Middle frontal gyrus (tissue), 1 donor: Measurements from ENCODE around the gene OVCA2.

Source experiments
- DNase-seq: peaks from one replicate; pipeline ENCODE4 v3.0.0-alpha.2; 2015; ENCODE audit warnings: low spot score; ENCODE audit errors: extremely low spot score

OVCA2 gene

GRCh38 chr17:2041561-2042389, at the start of gene OVCA2:
OVCA2 (plus strand) TSS chr17:2042022; CDS start chr17:2042048, 26 bp downstream.
- peak; percentile 90 for DNase-seq

- DNase-seq: peak; percentile 42
Measured at GRCh38 chr17:1992541-1992940, 49.3 kb upstream of the OVCA2 start.

- DNase-seq: no peak
Measured at GRCh38 chr17:1994707-1995106, 47.1 kb upstream of the OVCA2 start.

GRCh38 chr17:1995321-1995892, 46.4 kb upstream of the OVCA2 start:
- no peak for DNase-seq

- DNase-seq: no peak
Measured at GRCh38 chr17:1995907-1996799, 45.7 kb upstream of the OVCA2 start.

- DNase-seq: no peak
Measured at GRCh38 chr17:1996800-1997288, 45.0 kb upstream of the OVCA2 start.

- DNase-seq: no peak
Measured at GRCh38 chr17:1997289-1997926, 44.4 kb upstream of the OVCA2 start.

- no peak for DNase-seq
Measured at GRCh38 chr17:1997927-1998742, 43.7 kb upstream of the OVCA2 start.

- DNase-seq: no peak
Measured at GRCh38 chr17:1999557-2000251, 42.1 kb upstream of the OVCA2 start.

GRCh38 chr17:2002767-2003329, 39.0 kb upstream of the OVCA2 start:
- DNase-seq: no peak

- DNase-seq: no peak
Measured at GRCh38 chr17:2003525-2003924, 38.3 kb upstream of the OVCA2 start.

GRCh38 chr17:2004435-2004952, 37.3 kb upstream of the OVCA2 start:
- no peak for DNase-seq

GRCh38 chr17:2008332-2009126, 33.3 kb upstream of the OVCA2 start:
- no peak for DNase-seq

GRCh38 chr17:2009737-2010136, 32.1 kb upstream of the OVCA2 start:
- DNase-seq: no peak

GRCh38 chr17:2011411-2012371, 30.1 kb upstream of the OVCA2 start:
- no peak for DNase-seq

GRCh38 chr17:2012499-2012898, 29.3 kb upstream of the OVCA2 start:
- DNase-seq: no peak
